CD4-positive, alpha-beta T cell (primary cell): Measurements from ENCODE around the gene GJA4. TPM values are rescaled to one million over a fixed set of nuclear protein-coding genes. Genes with fewer than 3 reads are reported as not detected.

Source experiments
- ATAC-seq: fragments of 200-7000 bp; cut with Tn5 transposase; one replicate; pipeline ENCODE4 v1.10.0; 2022; ENCODE audit warnings: mild to moderate bottlenecking; ENCODE audit not compliant: poor library complexity
- CTCF ChIA-PET: fragments of 350-600 bp; sonication (Branson Sonifier 250); formaldehyde crosslinking; loops from one replicate; lab custom pipeline; 2021; ENCODE audit warnings: antibody characterized with exemption, inconsistent platforms; lab: Charles Lee
- POLR2A ChIA-PET: fragments of 350-600 bp; sonication (Branson Sonifier 250); formaldehyde crosslinking; loops from one replicate; lab custom pipeline; 2021; ENCODE audit warnings: antibody characterized with exemption, inconsistent platforms; lab: Charles Lee
- DNase-seq, 14 experiments: peaks; one replicate each; pipeline ENCODE4 v3.0.0-alpha.2; 2013 to 2020; ENCODE audit warnings: mixed read lengths in 2 of 14
- H3K27ac ChIP-seq, 2 donors: one replicate each; pipeline versions ENCODE4 v1.5.1 to v1.7.0; 2013; ENCODE audit warnings: low read length in 2 of 2, low read depth in 1 of 2, mild to moderate bottlenecking in 1 of 2
- H3K27me3 ChIP-seq, 2 experiments: 1 replicate in 1 of 2; 2 replicates in 1 of 2; pipeline versions ENCODE4 v1.6.1 to v1.7.0; 2013; ENCODE audit warnings: low read length in 2 of 2, control low read depth in 1 of 2, mild to moderate bottlenecking in 1 of 2, moderate library complexity in 1 of 2; ENCODE audit not compliant: insufficient read depth in 2 of 2, control insufficient read depth in 1 of 2
- H3K36me3 ChIP-seq: one replicate; pipeline ENCODE4 v1.6.1; 2013; ENCODE audit warnings: low read length, control low read depth; ENCODE audit not compliant: insufficient read depth
- H3K4me1 ChIP-seq: one replicate; pipeline ENCODE4 v1.6.1; 2013; ENCODE audit warnings: low read length, control low read depth; ENCODE audit not compliant: insufficient read depth
- H3K4me3 ChIP-seq: one replicate; pipeline ENCODE4 v1.5.1; 2013; ENCODE audit warnings: mild to moderate bottlenecking, low read length, moderate library complexity
- H3K9me3 ChIP-seq, 2 experiments: 1 replicate in 1 of 2; 2 replicates in 1 of 2; pipeline versions ENCODE4 v1.6.1 to v1.7.0; 2013; ENCODE audit warnings: low read length in 2 of 2, mild to moderate bottlenecking in 2 of 2, control low read depth in 1 of 2, moderate library complexity in 1 of 2; ENCODE audit not compliant: control insufficient read depth in 1 of 2, insufficient read depth in 1 of 2
- H3K27ac Mint-ChIP-seq: one replicate; pipeline ENCODE4 v1.8.0; 2020; ENCODE audit warnings: mixed read lengths
- H3K27me3 Mint-ChIP-seq: one replicate; pipeline ENCODE4 v1.8.0; 2021; ENCODE audit warnings: mixed read lengths
- H3K36me3 Mint-ChIP-seq: one replicate; pipeline ENCODE4 v1.8.0; 2021; ENCODE audit warnings: low read depth, mixed read lengths
- H3K4me1 Mint-ChIP-seq: one replicate; pipeline ENCODE4 v1.8.0; 2021; ENCODE audit warnings: low read depth, mixed read lengths
- H3K4me3 Mint-ChIP-seq: one replicate; pipeline ENCODE4 v1.8.0; 2020; ENCODE audit warnings: mild to moderate bottlenecking, mixed read lengths
- H3K9me3 Mint-ChIP-seq: one replicate; pipeline ENCODE4 v1.8.0; 2020; ENCODE audit warnings: mixed read lengths
- CTCF ChIP-seq: fragments of 200-600 bp; IDR thresholded peaks from one replicate; pipeline ENCODE4 v1.8.0; 2022; ENCODE audit warnings: antibody characterized with exemption, mild to moderate bottlenecking
- intact Hi-C, 2 experiments: fragments of 100-400 bp; cut with DNase I in 1 of 2; cut with micrococcal nuclease in 1 of 2; formaldehyde crosslinking; loops; one replicate each; pipeline versions ENCODE4 v1.15.1 to v1.9.0; 2023 to 2025; cut with DNase I, micrococcal nuclease
- total RNA-seq, 174 experiments: library from RNA in 2 of 174; stranded (reverse) in 2 of 174; gene quantifications; one replicate each; pipeline ENCODE4 v1.2.3 and lab custom pipeline; 2021 to 2026

Gene GJA4
- total RNA-seq, 2 experiments from 2014 or later, result not detected

- no peak for TF ChIP-seq CTCF
- intact Hi-C loops, result no loop called here
- Mint-ChIP-seq H3K27me3 (no peaks in the 10 kb centered on the region), H3K4me1 (peaks cover 3% of the 10 kb centered on the region), H3K9me3 (no peaks in the 10 kb centered on the region), H3K36me3 (peaks cover 17% of the 10 kb centered on the region), H3K4me3 (no peak overlapping the region), H3K27ac (no peak overlapping the region)
- no peaks in the 10 kb centered on the region for H3K27me3 ChIP-seq
- H3K4me3 ChIP-seq, result no peak overlapping the region
- H3K27ac ChIP-seq, result no peak overlapping the region
- CTCF ChIA-PET, result interaction anchor here (2.3 kb wide), 1 partner anchor 8 kb away, joined by 8 read pairs; no protein-coding TSS in a partner anchor
- H3K36me3 ChIP-seq, result peaks cover 21% of the 10 kb centered on the region
- ATAC-seq (no peak), DNase-seq (no peak)
- POLR2A ChIA-PET, result no interaction called here
- H3K9me3 ChIP-seq, result no peaks in the 10 kb centered on the region
- no peaks in the 10 kb centered on the region for H3K4me1 ChIP-seq
These were observed 51.4 kb downstream of the GJA4 start for GRCh38 chr1:34844252-34844634.

Other genes starting within 250 kb of the GJA4 start
- gene GJB5, start 38.0 kb upstream of the GJA4 start, total RNA-seq, result not detected
- gene GJB4, start 33.3 kb upstream of the GJA4 start, total RNA-seq, result not detected
- not detected for gene GJB3, start 11.8 kb upstream of the GJA4 start, total RNA-seq
- gene SMIM12, start 66.8 kb downstream of the GJA4 start, total RNA-seq, result 10 to 100 TPM; 43.0 to 44.6 TPM
- under 1 TPM; 0.34 to 0.44 TPM for gene DLGAP3, start 136.7 kb downstream of the GJA4 start, total RNA-seq
- gene TMEM35B, start 192.3 kb downstream of the GJA4 start, total RNA-seq, result 1 to 10 TPM in 1 of 2 experiments, under 1 TPM in 1; 0.85 to 2.3 TPM
- 10 to 100 TPM; 23.6 to 30.3 TPM for gene ZMYM6, start 238.9 kb downstream of the GJA4 start, total RNA-seq